Gastrocnemius medialis (tissue), 4 donors: ENCODE data around the gene IGFN1. TPM values are rescaled to one million over a fixed set of nuclear protein-coding genes. Genes with fewer than 3 reads are reported as not detected.
A peak's percentile ranks its signal among the peaks of the same experiment; 100 is the strongest.

ENCODE experiments used
- ATAC-seq, 2 donors: fragments of 150-250 bp; one replicate each; pipeline ENCODE4 v1.9.1; 2016
- DNase-seq, 2 donors: peaks; one replicate each; pipeline ENCODE4 v3.0.0-alpha.2; 2019
- H3K27ac ChIP-seq, 4 donors: fragments of 200-600 bp; sonication (generic); 1 replicate in 1 of 4; 2 replicates in 3 of 4; pipeline ENCODE4 v1.5.1; 2016 to 2018; ENCODE audit warnings: mild to moderate bottlenecking in 2 of 4, moderate library complexity in 1 of 4
- H3K27me3 ChIP-seq, 3 donors: fragments of 200-600 bp; sonication (generic) in 2 of 3; 1 replicate in 1 of 3; 2 replicates in 2 of 3; pipeline versions ENCODE4 v1.5.1 to v1.6.0; 2016 to 2019; ENCODE audit warnings: mild to moderate bottlenecking in 1 of 3, moderate library complexity in 1 of 3
- H3K36me3 ChIP-seq, 2 donors: fragments of 200-600 bp; sonication (generic) in 1 of 2; one replicate each; pipeline ENCODE4 v1.5.1; 2017 to 2018
- H3K4me1 ChIP-seq, 2 donors: fragments of 200-600 bp; sonication (generic) in 1 of 2; one replicate each; pipeline ENCODE4 v1.5.1; 2016 to 2017; ENCODE audit warnings: mild to moderate bottlenecking in 2 of 2
- H3K4me3 ChIP-seq, 4 donors: fragments of 200-600 bp; sonication (generic) in 3 of 4; 1 replicate in 1 of 4; 2 replicates in 3 of 4; pipeline ENCODE4 v1.5.1; 2016 to 2019; ENCODE audit warnings: mild to moderate bottlenecking in 2 of 4
- H3K9me3 ChIP-seq, 3 donors: fragments of 200-600 bp; sonication (generic) in 2 of 3; 1 replicate in 1 of 3; 2 replicates in 2 of 3; pipeline ENCODE4 v1.5.1; 2016 to 2019
- POLR2A ChIP-seq, 2 donors: fragments of 450-650 bp; IDR thresholded peaks; one replicate each; pipeline ENCODE4 v1.6.1; 2017; ENCODE audit warnings: antibody characterized with exemption in 2 of 2, mild to moderate bottlenecking in 2 of 2, moderate library complexity in 2 of 2
- in situ Hi-C, 4 donors: fragments of 200-750 bp; cut with MboI; loops; one replicate each; pipeline versions ENCODE4 v1.15.0 to v1.8.0; 2017; ENCODE audit warnings: low sequenced_read_pairs in 4 of 4
- intact Hi-C: fragments of 100-400 bp; cut with DNase I; formaldehyde crosslinking; loops from one replicate; pipeline ENCODE4 v1.15.1; 2023; ENCODE audit warnings: low total_unique reads
- total RNA-seq, 4 donors: library from RNA; depleted of rRNA; stranded (reverse); fragments of >200 nt; gene quantifications; one replicate each; pipeline versions ENCODE4 v1.1.0 to v1.2.3, GENCODE V29; 2016
- TF ChIP-seq, protein P1 (sequence below), 5 experiments: fragments of 450-650 bp in 3 of 5; fragments of 200-600 bp in 2 of 5; sonication (generic) in 2 of 5; IDR thresholded peaks in 4 of 5; conservative IDR thresholded peaks in 1 of 5; 1 replicate in 4 of 5; 2 replicates in 1 of 5; pipeline ENCODE4 v1.5.1; 2016 to 2019; ENCODE audit warnings: antibody characterized with exemption in 5 of 5, mild to moderate bottlenecking in 3 of 5, moderate library complexity in 3 of 5

IGFN1 gene
- total RNA-seq, 4 donors from 2014 or later: 11.2 to 113 (median 27.7) TPM

DNA sequence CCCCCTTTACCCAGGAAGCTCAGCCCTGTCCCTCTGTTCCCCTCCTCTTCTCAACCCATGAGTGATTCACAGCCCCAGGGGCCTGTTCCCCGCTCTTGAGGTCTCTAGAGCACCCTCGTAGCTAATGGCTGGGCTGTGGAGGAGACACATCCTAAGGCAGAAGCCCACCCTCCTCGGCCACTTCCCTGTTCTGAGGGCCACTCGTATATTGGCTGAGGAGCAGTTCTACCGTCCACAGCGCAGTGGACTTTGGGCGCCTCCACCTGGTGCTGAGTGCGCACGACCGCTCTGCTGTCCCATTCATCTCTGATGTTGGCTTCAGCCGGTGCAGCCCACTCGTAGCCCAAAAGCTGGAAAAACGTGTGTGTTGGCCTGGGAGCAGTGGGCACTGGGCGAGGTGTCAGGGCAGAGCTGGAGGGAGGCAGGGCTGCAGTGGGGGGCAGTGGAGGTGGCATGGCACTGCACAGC, 68.2 kb downstream of the IGFN1 start:
- Histone ChIP-seq H3K27me3 (peaks cover 17 to 30% (median 22%) of the 10 kb centered on the region in 3 donors), H3K36me3 (no peaks in the 10 kb centered on the region), H3K4me1 (no peaks in the 10 kb centered on the region), H3K4me3 (no peak overlapping the region), H3K9me3 (no peaks in the 10 kb centered on the region), H3K27ac (no peak overlapping the region)
- DNase-seq: no peak
- ATAC-seq: no peak
- intact Hi-C loops (no loop called here), in situ Hi-C loops (loop anchor here in 1 of 4 donors (25.0 kb wide), 1 partner anchor 104 kb away; no protein-coding TSS in a partner anchor)
- no peak for TF ChIP-seq POLR2A (IDR thresholded peaks at IDR 0.05)
- TF ChIP-seq, protein P1, sequence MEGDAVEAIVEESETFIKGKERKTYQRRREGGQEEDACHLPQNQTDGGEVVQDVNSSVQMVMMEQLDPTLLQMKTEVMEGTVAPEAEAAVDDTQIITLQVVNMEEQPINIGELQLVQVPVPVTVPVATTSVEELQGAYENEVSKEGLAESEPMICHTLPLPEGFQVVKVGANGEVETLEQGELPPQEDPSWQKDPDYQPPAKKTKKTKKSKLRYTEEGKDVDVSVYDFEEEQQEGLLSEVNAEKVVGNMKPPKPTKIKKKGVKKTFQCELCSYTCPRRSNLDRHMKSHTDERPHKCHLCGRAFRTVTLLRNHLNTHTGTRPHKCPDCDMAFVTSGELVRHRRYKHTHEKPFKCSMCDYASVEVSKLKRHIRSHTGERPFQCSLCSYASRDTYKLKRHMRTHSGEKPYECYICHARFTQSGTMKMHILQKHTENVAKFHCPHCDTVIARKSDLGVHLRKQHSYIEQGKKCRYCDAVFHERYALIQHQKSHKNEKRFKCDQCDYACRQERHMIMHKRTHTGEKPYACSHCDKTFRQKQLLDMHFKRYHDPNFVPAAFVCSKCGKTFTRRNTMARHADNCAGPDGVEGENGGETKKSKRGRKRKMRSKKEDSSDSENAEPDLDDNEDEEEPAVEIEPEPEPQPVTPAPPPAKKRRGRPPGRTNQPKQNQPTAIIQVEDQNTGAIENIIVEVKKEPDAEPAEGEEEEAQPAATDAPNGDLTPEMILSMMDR (IDR thresholded peaks at IDR 0.05 in 4 of 5, conservative IDR thresholded peaks at IDR 0.05 in 1 of 5): no peak

DNA sequence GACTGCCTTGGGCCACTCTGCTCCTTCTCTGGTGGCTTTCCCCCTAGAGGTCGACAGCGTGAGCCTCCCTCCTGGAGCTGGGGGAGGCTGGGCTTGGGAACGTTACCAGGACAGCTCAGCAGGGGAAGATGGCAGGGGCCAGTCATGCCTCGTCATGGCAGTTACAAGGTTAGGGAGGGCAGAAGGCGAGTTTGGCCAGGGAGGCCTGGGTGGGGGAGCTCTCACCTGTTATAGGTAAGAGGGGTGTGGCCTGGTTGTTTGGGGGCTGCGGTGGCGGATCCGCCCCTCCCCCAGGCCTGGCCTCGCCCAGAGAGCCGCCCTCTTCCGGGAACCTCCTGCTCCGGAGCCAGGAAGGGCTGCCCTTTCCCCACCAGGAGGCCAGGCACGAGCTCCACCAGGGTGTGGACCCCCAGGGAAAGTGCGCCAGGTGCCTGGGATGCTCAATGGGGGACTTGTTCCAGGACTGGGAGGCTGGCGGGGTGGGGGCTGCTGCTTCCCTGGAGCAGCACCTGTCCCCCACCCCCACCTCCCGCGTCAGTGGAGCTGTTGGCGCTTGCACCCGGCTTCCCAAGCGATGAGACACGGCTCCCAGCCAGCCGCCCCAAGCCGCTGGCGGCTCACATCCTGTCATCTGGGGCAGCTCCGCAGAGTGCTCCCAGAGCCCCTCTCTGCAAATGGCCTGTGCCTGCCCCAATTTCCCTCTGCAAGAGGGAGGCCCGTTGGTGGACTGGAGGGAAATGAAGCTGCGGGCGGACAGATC, 69.0 kb downstream of the IGFN1 start:
- no peaks in the 10 kb centered on the region for H3K36me3 ChIP-seq
- peaks cover 17 to 30% (median 23%) of the 10 kb centered on the region in 3 donors for H3K27me3 ChIP-seq
- TF ChIP-seq, protein P1 (IDR thresholded peaks at IDR 0.05 in 4 of 5, conservative IDR thresholded peaks at IDR 0.05 in 1 of 5): no peak
- TF ChIP-seq POLR2A (IDR thresholded peaks at IDR 0.05): no peak
- ATAC-seq (peak in 1 of 2 donors; percentile 30), DNase-seq (no peak)
- no peaks in the 10 kb centered on the region for H3K4me1 ChIP-seq
- H3K9me3 ChIP-seq: no peaks in the 10 kb centered on the region
- H3K27ac ChIP-seq: no peak overlapping the region
- intact Hi-C loops: loop anchor here (5.0 kb wide), 1 partner anchor 53 kb away; no protein-coding TSS in a partner anchor
- in situ Hi-C loops: loop anchor here (10.0 to 25.0 kb wide), 2 partner anchors 95 to 103 kb away; no protein-coding TSS in a partner anchor
- peak overlapping the region in 1 of 4 donors; percentile 17 for H3K4me3 ChIP-seq

DNA sequence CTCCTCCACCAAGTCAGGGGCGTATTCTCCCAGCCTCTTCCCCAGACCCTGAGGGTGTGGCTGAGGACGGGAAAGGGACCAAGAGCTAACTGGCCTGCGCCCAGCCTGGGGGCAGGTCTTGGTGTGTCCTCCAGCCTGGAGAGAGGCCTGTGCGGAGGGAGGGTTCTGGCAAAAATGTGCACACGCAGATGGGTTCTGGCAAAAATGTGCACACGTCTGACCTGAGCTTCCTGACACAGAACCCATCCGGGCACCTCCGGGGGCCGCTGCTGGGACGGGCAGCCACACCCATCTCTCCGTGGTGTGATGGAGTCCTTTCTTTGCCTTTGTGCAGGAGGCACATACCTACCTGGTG, 69.6 kb downstream of the IGFN1 start:
- Histone ChIP-seq H3K36me3 (no peaks in the 10 kb centered on the region), H3K27me3 (peaks cover 17 to 30% (median 23%) of the 10 kb centered on the region in 3 donors), H3K9me3 (no peaks in the 10 kb centered on the region), H3K27ac (no peak overlapping the region), H3K4me3 (peak overlapping the region in 1 of 4 donors; percentile 17), H3K4me1 (no peaks in the 10 kb centered on the region)
- intact Hi-C loops (loop anchor here (5.0 kb wide), 1 partner anchor 52 kb away; no protein-coding TSS in a partner anchor), in situ Hi-C loops (loop anchor here (10.0 to 25.0 kb wide), 2 partner anchors 95 to 102 kb away; no protein-coding TSS in a partner anchor)
- DNase-seq (no peak), ATAC-seq (no peak)
- TF ChIP-seq, protein P1 (IDR thresholded peaks at IDR 0.05 in 4 of 5, conservative IDR thresholded peaks at IDR 0.05 in 1 of 5): no peak
- TF ChIP-seq POLR2A (IDR thresholded peaks at IDR 0.05): no peak

DNA sequence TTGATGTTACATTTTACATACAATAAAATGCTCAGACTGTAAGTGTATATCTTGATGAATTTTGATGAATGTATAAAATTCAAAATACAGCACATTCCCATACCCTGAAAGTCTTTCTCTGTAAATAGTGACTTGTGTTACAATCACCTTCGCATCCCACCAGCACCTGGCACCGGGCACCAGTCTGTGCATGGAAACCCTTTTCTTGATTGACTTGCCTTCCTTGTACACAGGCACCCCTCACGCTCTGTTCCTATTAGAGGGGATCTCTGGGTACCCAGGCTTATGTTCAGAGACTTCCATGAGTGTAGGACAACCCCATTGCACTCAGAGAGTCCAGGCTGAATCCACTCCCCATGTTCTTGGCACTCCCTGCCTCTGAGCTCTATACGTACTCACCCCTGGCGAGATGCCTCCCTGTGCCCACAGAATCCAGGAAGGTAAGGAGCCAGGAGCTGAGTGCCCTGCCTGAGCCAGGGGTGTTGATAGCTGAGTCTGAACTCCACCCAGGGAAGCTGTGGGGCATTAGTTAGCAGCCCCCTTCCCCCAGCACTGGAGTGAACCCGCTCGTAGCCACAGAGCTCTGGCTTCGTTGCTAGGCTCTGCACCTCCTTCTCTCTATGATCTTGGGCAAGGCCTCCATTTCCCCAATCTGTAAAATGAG, 70.2 kb downstream of the IGFN1 start:
- Histone ChIP-seq H3K27ac (no peak overlapping the region), H3K4me3 (no peak overlapping the region), H3K27me3 (peaks cover 17 to 30% (median 23%) of the 10 kb centered on the region in 3 donors), H3K36me3 (no peaks in the 10 kb centered on the region), H3K9me3 (no peaks in the 10 kb centered on the region), H3K4me1 (no peaks in the 10 kb centered on the region)
- DNase-seq (no peak), ATAC-seq (no peak)
- in situ Hi-C loops (loop anchor here (10.0 to 25.0 kb wide), 2 partner anchors 94 to 102 kb away; no protein-coding TSS in a partner anchor), intact Hi-C loops (loop anchor here (5.0 kb wide), 1 partner anchor 52 kb away; no protein-coding TSS in a partner anchor)
- TF ChIP-seq POLR2A (IDR thresholded peaks at IDR 0.05): no peak
- TF ChIP-seq, protein P1 (IDR thresholded peaks at IDR 0.05 in 4 of 5, conservative IDR thresholded peaks at IDR 0.05 in 1 of 5): no peak
